ENCODE data around the gene SLIT1.

SLIT1 gene

DNA sequence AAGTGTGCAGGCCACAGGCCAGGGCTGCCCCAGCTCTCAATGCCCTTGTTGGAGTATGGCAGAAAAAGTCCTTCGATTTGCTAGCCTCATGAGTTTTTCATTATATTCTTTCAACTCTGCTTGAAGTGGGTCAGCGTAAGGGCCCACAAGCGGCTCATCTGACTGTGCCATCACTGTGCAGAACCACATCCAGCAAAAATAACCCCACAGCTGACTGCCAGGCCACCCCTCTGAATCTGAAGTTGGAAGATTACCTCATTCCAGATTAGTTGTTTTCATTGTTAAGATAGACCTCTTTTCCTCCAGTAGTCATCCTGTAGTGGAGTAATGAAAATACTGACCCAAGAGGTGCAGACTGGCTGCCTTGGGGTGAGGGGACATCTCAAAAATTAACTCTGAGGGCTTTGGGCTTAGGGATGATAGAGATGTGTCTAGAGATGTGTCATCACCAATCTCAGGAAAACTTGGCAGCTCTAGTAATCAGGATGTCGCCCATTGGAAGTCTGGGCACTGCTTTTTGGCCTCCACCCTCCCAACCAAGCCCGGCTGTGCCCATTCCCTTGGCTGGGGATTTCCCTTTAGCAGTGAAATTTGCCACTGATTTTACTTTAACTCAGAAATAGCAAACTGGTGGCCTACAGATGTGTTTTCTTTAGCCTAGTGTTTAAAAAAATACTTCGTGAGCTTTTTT is 189.3 kb downstream of the SLIT1 start:
- no peak for TF ChIP-seq POLR2A (IDR thresholded peaks at IDR 0.05; ENCODE audit: low read depth, low read length)
- FAIRE-seq (no peak), DNase-seq (ENCODE audit: insufficient read length, low spot score) (no peak)

DNA sequence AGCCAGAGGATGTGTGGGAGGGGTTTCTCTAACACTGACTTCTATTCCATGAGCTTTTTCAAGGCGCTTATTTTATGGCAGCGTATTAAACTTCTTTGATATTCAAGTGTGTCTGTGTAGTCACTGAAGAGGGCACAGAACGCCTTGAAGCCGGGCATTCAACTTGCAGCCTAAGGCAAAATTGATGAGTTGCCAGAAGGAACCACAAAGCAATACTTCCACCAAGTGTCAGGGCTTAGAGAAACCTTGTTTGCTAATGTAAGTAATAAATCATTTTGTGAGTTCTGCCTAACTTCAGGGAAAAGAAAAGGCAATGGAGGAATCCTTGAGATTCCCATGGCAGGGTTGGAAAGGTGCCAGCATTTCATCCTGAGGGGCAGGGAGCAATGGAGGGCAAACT is 189.9 kb downstream of the SLIT1 start:
- TF ChIP-seq POLR2A (IDR thresholded peaks at IDR 0.05; ENCODE audit: low read depth, low read length): no peak
- peak; percentile 23 for FAIRE-seq
- DNase-seq (ENCODE audit: insufficient read length, low spot score): no peak

DNA sequence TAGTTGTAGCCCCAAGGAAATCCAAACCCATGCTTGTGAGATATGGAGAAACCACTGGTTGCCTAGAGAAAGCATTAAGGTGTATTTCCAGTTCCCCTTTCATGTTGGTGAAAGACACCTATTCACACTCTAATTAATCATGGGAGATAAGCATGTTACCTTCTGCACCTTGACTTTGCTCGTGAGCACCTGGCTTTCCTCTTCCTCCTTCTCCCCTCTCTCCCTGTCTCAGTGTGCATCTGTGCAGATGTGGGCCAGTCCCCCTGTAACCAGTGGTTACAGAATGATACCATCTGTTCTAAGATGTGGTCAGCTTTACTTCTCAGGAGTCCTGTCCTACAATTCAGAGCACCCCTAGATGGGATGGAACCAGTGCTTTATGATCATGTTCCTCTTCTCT is 193.0 kb downstream of the SLIT1 start:
- no peak for TF ChIP-seq POLR2A (IDR thresholded peaks at IDR 0.05; ENCODE audit: low read depth, low read length)
- no peak for DNase-seq (ENCODE audit: insufficient read length, low spot score)
- no peak for FAIRE-seq

DNA sequence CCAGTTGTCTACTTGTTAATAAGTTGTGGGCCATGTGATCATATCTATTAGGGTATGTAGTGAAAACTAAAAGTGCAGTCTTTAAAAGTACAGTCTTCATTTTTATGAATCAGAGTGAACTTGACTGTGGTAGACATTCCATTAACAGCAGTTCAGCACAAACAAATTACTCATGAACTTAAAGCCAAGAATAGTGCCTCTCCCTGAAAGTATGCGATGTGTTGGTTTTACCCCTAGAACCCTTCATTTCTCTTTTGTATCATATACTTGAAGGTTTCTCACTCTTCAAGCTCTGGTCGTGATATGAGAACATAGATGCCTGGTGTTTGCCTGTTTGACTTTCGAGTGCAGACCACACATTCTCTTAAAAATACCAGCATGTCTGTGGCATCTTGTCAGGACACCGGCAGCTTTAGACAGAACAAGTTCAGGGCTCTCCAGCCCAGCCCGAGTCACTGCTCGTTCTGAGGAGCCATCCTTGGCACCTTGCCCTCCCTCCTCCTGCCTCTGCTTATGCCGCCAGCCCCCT is 194.4 kb downstream of the SLIT1 start:
- peak; percentile 67 for DNase-seq (ENCODE audit: insufficient read length, low spot score)
- FAIRE-seq: peak; percentile 91
- TF ChIP-seq POLR2A (IDR thresholded peaks at IDR 0.05; ENCODE audit: low read depth, low read length): no peak

DNA sequence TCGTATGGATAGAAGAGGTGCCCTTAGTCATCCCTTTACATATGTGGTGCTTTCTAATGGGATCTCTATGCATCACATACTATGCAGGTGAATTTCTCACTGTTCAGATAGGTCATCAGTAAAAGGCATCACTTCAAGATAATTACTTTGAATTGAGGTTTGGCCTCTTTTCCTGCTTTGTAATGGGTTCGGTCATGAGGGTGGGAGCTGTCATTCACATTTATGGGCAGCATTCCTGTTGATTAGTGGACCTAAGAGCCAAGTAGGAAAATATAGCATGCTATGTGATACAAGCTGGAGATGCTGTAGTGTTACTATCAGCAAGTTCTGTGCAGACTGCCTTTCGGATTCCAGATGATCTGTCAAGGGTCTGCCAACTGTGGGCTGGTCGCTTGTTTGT is 197.3 kb downstream of the SLIT1 start:
- no peak for TF ChIP-seq POLR2A (IDR thresholded peaks at IDR 0.05; ENCODE audit: low read depth, low read length)
- FAIRE-seq (no peak), DNase-seq (ENCODE audit: insufficient read length, low spot score) (no peak)

DNA sequence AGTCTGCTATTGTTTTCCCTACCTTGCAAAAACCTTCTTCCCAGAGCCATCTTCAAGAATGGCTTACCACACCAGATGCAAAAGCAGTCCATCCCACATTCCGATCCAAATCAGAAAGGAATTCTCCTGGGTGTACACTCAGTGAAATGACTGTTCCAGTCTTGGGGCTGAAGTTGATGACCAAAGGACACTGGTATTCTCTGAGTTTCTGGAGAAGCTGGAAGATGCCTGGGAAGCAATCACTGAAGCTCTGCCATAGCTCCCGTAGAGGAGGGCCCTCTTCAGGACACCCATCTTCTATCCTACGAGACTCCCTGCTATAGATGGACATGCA is 197.9 kb downstream of the SLIT1 start:
- no peak for TF ChIP-seq POLR2A (IDR thresholded peaks at IDR 0.05; ENCODE audit: low read depth, low read length)
- DNase-seq (ENCODE audit: insufficient read length, low spot score): no peak
- no peak for FAIRE-seq

DNA sequence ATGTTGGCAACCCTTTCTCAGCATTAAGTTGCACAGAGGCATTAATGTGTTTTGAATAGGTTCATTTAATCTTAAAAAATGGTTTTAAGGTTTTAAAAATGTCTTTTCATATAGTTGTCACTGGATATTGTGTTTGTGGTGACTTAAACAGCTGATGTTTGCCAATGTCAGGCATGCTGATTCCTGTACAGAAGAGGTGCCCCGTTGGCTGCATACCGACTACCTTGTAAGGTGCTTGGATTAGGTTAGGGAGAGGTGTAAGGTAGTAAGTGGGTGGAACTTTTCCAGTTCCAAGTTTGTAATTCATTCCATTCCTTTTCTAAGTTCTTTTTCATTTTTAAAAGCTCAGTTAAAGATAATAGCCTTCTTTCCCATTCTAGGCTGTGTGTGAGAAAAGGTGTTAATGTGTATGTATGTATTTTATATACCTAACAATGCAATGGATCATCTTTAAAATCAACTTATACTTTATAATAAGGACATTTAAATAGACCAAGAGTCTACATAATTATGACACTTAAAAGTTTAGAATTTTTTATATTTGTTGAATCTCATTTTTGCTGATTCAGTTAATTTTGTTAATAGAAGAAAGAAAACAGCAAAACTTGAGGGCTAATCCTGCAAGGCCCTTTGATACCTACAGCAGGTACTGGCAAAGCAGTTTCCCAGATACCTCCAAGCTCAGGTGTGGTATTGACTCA is 198.5 kb downstream of the SLIT1 start:
- FAIRE-seq (no peak), DNase-seq (ENCODE audit: insufficient read length, low spot score) (no peak)
- no peak for TF ChIP-seq POLR2A (IDR thresholded peaks at IDR 0.05; ENCODE audit: low read depth, low read length)

DNA sequence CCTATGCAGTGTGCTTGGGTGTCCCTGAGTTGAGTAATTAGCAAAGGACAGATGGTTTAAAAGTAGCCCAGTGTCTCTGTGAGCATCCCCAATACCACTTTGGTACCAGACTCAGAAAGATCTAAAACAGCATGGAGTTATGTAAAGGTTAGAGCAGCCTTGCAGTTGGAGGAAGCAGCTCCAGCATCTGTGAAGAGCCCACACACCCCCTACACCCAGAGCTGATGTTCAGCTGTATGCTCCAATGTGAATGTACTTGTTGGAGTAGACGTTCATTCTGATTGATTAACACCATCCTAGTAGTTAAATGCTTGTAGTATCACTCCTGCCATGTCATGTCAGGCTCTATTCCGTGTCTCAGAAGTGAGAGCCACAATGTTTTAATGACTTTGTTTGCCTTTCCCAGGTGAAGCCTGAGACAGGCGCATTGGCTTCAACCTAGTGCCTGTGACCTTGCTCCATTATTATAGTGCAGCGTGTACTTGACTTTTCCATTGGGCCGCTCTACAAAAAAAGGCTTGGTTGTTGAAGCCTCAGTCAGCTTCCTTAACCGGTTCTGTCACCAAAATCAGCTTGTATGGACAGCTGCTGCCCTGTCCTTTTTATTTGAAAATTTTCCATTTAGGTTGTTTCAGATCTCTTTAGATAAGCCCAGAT is 199.4 kb downstream of the SLIT1 start:
- FAIRE-seq: no peak
- TF ChIP-seq POLR2A (IDR thresholded peaks at IDR 0.05; ENCODE audit: low read depth, low read length): no peak
- no peak for DNase-seq (ENCODE audit: insufficient read length, low spot score)

DNA sequence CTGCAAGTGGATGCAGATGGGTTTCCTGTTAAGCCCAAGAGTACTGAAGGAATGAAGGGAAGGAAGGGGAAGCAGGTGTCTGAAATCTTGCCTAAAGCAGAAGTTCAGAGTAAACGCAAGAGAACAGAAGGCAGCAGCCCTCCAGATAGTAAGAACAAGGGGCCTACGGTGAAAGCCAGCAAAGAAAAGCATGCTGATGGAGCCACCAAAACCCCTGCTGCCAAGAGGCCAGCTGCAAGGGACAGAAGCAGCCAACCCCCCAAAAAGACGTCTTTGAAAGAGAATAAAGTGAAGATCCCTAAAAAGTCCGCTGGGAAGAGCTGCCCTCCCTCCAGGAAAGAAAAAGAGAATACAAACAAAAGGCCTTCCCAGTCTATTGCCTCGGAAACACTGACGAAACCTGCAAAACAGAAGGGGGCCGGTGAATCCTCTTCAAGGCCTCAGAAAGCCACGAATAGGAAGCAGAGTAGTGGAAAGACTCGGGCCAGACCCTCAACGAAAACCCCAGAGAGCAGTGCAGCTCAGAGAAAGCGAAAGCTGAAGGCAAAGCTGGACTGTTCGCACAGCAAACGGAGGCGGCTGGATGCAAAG is 201.1 kb downstream of the SLIT1 start:
- no peak for TF ChIP-seq POLR2A (IDR thresholded peaks at IDR 0.05; ENCODE audit: low read depth, low read length)
- FAIRE-seq: no peak
- no peak for DNase-seq (ENCODE audit: insufficient read length, low spot score)

DNA sequence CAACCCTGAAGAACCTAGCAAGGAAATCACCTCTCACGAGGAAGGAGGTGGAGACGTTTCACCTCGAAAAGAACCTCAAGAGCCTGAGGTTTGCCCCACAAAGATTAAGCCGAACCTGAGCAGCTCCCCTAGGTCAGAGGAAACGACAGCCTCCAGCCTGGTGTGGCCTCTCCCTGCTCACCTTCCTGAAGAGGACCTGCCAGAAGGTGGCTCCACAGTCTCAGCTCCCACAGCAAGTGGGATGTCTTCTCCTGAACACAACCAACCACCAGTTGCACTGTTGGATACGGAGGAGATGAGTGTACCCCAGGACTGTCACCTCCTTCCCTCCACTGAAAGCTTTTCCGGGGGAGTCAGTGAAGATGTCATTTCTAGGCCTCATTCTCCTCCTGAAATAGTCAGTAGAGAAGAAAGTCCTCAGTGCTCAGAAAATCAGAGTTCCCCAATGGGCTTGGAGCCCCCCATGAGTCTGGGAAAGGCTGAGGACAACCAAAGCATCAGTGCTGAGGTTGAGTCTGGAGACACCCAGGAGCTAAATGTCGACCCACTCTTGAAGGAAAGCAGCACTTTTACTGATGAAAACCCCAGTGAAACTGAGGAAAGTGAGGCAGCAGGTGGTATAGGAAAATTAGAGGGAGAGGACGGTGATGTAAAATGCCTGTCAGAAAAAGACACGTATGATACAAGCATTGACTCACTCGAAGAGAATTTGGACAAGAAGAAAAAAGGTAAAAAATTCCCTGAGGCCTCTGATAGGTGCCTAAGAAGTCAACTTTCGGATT is 203.4 kb downstream of the SLIT1 start:
- TF ChIP-seq POLR2A (IDR thresholded peaks at IDR 0.05; ENCODE audit: low read depth, low read length): no peak

DNA sequence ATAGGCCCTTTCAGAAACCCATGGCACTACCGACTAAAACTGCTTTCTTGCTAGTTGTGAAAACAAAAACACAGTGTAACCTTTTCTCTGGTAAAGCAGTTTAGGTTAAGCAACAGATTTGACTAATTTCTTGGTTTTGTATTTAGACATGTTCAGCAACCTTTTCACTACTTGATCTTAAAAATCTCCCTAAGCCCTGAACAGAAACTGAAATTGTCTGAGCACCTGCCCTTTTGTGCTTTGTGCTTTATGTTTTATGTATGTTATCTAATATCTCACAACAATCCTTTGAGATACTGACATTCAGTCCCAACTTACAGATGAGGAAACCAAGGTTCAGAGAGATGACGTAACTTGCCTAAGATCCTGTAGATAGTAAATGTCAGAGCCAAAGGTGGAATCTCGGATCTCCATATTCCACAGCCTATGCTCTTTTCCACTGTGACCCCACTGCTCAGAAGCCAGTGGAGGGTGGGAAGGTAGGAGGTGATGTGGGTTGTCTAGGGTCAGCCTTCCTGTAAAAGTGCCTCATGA is 207.1 kb downstream of the SLIT1 start:
- FAIRE-seq (no peak), DNase-seq (ENCODE audit: insufficient read length, low spot score) (no peak)
- no peak for TF ChIP-seq POLR2A (IDR thresholded peaks at IDR 0.05; ENCODE audit: low read depth, low read length)

More for the DNA sequence above, 203.4 kb downstream of the SLIT1 start:
- DNase-seq (ENCODE audit: insufficient read length, low spot score) (no peak), FAIRE-seq (no peak)

DNA sequence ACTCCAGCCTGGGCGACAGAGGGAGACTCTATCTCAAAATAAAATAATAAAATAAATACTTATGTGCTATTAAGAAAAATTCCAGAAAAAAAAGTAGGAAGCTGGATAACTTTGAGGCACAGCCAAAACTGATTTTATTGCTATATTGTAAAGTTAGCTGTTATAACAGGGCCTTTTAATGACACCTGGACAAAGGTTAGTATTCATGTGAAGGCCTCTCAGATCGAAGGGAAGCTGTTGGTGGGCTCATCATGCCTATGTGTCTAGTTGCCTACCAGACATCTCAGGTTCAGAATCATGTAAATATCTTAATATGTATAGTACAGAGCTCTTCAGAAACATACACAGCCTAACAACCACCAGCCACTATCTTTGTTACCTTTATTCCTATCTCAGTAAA is 210.6 kb downstream of the SLIT1 start:
- TF ChIP-seq POLR2A (IDR thresholded peaks at IDR 0.05; ENCODE audit: low read depth, low read length): no peak
- no peak for FAIRE-seq
- no peak for DNase-seq (ENCODE audit: insufficient read length, low spot score)
